Measurements from ENCODE around the gene CYP39A1.
"Not testable (repeated sequence)": the region's sequence is repeated elsewhere in the genome, so short reads cannot be mapped to it uniquely, and the experiment has no call there.

CYP39A1 gene

DNA sequence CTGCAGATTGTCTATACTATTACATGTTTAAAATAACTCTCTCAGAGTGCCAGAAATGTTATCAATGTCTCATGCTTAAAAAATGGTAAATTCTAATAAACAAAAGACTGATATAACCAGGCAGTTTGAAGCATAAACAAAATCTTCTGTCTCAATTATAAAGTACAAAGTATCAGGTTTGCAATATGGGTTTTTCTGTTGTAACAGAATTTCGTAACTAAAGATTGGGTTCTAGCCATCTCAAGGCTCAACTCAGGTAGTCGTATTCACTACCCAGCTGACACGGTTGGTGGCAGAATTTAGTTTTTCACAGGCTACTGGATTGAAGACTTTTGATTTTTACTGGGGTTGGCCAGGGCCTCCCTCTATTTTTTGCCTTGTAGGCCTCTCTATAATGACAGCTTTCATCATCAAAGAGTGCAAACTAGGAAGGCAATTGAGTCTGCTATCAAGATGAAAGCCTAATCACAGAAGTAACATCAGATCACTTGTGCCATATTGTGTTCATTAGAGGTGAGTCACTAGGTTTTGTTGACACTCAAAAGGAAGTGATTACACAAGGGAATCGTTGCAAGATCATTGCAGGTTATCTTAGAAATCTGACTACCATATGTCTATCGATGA, 3.6 kb downstream of the CYP39A1 start:
- DNase-seq, result no peak

DNA sequence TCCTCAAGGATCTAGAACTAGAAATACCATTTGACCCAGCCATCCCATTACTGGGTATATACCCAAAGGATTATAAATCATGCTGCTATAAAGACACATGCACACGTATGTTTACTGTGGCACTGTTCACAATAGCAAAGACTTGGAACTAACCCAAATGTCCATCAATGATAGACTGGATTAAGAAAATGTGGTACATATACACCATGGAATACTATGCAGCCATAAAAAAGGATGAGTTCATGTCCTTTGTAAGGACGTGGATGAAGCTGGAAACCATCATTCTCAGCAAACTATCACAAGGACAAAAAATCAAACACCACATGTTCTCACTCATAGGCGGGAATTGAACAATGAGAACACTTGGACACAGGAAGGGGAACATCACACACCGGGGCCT, 4.5 kb downstream of the CYP39A1 start:
- DNase-seq, result not testable (repeated sequence)

DNA sequence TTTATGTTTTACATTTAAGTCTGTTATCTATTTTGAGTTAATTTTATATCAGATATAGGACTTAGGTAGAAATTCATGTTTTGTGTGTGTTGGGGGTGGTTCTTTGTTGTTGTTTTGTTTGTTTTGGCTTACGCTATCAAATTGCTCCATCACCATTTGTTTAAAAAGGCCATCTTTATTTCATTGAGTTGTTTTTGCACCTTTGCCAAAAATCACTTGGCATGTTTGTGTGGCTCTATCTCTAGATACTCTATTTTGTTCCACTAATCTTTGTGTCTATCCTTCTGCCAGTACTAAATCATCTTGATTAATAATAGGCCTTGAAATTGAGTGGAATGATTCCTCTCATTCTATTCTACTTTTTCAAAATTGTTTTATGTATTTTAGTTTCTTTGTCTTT, 7.4 kb downstream of the CYP39A1 start:
- no peak for DNase-seq

DNA sequence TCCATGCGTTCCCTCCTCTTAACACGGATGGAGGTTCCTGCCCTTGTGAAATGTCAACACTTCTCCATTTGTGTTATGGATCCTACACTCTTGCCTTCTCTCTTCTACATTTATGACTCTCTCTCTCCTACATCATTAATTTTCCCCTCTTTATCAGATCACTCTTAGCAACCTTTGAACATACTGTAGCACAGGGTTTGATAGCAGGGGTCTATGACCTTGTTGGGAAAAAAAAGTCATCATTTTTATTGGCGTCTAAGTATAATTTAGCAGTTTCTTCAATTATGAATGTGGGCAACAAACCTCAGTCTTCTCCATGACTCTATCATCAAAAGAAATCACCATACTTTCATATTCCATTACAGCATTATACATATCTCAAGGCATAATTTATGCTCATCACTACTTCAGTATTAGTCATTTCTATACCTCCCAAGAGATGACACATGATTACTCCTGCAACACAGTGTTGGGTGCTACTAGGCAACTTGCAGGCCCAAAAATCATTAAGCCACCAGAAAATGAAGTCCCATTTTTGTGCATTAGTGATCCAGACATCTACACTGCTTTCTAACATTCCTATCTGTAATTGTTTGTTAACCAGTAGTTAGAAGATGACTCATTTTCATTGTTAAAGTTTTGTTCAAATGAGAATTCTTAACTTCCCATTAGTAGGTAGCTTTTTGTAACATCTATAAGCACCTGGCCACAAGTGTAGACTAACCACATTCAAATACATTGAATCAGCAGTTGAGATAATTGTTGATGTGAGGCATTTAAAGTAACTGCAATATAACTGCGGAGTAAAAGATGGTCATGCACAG, 9.5 kb downstream of the CYP39A1 start:
- DNase-seq, result no peak

DNA sequence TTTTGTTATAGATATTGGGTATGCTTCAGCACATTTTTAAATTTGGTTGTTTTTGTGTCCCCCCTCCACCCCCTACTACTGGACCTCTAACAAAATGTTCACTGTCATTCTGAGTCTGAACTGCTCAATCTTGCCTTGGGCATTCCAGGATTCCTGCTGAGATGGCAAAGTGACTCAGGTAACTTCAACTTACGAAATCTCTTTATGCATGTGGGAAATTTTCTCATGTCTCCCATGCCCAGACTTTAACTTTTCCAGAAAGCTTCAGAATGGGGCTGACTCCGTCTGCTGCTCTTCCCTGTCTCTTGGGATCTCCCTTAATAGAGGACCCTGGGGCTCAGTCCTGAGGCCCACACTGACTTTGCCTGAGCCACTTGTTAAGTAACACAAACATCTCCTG, 14.0 kb downstream of the CYP39A1 start:
- DNase-seq, result no peak

DNA sequence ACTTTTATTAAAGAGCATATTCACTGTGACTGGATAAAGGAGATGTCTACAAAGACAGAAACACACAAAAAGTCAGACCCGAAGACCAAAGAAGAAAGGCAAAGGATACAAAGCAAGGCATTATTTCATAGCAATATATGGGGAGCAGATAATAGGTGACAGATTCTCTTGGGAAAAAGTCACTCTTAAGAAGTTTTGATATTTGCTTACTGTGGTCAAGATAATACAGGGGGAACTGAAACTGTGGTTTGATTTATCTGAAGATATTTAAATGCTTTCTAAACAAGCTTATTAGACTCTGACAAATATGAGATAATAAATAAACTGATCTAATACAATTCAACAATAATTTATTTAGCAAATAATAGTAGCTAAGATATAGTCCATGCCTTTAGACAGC, 14.7 kb downstream of the CYP39A1 start:
- no peak for DNase-seq

DNA sequence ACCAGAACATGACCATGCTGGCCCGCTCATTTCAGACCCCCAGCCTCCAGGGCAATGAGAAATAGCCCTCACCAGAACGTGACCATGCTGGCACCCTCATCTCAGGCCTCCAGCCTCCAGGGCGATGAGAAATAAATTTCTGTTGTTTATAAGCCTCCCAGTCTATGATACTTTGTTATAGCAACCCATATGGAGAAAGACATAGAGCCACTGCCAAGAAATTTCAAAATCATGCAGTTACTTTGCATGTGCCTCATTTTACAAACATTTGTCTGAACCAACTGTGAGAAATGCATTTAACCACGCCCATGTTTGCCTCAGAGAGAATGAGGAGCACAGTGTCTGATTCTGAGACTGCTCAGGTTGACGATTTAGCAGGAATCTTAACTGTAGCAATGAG, 15.5 kb downstream of the CYP39A1 start:
- no peak for DNase-seq

DNA sequence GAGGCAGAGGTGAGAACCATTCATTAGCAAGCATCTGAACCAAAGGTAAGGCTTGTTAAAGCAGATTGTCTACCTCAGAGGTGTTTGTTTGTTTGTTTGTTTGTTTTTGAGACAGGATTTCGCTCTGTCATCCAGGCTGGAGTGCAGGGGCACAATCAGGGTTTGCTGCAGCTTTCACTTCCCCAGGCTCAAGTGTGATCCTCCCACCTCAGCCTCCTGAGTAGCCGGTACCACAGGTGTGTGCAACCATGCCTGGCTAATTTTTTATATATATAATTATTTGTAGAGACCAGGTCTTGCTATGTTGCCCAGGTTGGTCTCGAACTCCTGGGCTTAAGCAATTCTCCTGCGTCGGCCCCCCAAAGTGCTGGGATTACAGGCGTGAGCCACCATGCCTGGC, 17.2 kb downstream of the CYP39A1 start:
- no peak for DNase-seq

DNA sequence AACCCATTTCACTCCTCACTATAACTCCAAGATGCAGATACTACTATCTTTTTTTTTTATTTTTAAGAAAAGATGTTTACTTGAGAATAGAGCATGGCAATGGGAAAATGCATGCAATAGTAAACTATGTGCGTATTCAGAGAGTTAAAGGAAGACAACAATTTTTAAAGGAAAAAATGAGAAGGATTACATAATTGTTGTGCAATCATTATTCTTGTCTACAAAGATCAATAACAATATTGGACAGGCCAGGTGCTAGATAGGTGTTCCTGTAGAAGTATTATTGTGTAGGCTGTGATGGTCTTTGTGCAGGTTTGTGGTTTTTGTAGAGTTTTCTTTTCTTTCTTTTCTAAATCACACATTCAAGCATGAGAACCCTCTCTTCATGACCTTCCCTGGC, 20.6 kb downstream of the CYP39A1 start:
- no peak for DNase-seq

DNA sequence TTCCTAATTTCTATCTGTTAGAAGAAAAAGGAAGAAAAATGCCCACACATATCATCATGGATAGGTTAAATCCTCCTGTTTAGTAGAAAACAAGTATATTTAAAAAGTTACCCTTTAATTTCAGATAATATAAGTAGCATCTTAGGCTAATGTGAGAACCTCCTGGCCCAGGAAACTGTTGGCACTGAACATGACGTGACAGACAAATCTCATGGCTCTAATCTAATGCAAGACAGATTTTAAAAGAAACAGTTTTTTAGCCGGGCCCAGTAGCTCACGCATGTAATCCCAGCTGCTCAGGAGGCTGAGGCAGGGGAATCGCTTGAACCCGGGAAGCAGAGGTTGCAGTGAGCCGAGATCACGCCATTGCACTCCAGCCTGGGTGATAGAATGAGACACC, 22.9 kb downstream of the CYP39A1 start:
- DNase-seq, result no peak

DNA sequence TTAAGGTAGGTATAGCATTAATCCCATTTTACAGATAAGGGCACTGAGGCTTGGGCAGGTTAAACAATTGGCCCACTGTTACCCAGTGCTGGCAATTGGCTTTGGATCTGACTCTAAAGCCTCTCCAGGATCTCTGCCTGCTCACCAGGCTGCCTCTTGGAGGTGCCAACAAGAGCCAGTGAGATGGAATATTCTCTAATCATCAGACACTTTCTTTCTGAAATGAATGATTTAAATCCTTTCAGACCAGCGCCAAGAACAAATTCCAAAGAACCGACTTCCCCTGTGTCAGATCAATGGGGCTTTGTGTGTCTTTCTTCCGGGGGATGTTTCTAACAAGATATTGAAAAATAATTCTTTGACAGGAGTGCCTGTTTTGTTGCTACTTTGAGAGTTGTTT, 23.6 kb downstream of the CYP39A1 start:
- no peak for DNase-seq

DNA sequence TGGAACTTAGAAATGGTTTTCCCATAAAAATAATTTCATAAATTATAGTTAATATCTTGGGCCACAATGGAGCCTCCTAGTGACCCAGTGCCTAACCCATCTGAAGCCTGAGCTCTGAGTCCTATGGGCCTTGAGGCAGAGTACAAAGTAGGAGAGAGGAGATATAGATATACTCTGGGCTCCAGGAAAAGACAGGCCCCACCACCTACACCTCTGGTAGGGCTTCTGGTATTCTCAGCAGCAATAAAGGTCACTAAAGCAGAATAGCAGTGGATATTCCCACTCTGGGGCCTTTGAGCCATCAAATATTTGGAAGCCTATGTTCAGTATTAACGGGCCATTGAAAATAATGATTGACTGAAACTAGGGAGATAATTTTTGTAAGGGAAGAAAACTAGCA, 24.1 kb downstream of the CYP39A1 start:
- no peak for DNase-seq

DNA sequence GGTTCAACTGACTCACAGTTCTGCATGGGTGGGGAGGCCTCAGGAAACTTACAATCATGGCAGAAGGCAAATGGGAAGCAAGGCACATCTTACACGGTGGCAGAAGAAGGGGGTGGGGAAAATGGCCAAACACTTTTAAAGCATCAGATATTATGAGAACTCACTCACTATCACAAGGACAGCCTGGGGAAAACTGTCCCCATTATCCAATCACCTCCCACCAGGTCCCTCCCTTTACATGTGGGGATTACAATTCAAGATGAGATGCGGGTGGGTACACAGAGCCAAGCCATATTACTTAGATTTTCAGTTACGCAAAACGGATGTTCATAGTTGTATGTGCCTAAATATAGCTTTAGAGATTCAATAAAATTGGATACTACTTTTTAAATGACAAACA, 25.6 kb downstream of the CYP39A1 start:
- no peak for DNase-seq

DNA sequence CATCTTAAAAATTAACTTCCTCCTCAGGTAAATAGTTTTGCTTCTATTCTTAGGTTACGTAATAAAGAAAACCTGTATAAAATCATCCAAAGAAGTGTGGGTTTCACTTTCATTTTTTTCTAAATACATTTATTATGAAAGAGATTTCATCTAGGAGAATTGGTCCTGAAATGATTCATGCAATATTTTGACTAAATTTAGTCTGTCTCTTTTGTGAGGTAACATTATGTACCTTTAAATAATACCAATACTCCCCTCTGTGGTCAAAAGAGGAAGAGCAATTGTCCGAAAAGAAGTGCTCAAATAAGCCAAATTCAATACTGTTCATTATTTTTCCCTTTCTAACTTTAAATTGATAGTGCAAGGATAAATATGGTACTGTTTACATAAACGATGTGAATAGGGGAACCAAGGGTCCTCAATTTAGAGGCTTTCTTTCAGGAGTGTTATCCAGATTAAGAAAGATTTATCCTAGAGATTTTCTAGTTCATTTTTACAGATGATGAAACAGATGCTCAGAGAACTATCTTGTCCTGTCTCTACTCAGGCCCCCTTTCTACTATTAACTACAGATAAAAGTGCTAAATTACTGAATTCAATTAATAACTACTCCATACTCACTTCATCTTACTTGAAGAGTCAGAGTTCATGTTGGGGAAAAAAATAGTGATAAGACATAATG, 26.2 kb downstream of the CYP39A1 start:
- DNase-seq, result no peak

DNA sequence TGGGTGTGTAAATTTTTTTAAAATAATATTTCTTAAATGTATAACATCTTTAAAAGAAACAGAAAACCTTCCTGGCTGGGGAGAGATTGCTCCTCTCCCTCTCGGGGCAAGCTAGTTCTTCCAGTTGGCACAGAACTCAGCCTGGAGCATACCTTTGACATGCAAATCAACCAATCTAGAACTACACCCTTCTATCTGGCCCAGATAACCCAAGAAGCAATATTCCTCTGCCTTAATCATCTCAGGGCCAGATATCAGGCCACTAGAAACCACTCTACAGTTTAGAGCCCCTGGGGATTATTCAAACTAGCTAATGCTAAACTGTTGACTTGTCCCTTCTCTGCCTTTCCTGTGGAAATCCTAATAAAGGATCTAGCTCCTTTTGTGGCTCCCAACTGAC, 33.9 kb downstream of the CYP39A1 start:
- DNase-seq, result no peak

DNA sequence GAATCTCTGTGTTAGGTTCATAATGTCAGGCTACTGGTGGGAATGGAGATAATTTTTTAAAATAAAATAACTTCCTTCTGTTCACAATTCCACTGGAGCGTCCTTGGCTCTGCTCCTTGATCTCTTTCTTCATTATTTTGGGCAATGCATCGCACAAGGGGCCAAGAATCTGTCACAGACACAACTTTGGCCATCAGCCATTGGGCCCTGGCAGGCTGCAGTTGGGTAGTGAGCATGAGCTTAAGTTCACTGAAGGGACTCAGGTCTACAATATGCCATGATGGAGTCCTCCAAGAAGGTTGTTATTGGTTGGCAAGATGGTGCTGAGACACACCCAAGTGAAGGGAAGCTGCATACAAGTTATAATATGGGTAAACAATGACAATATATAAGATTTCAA, 40.0 kb downstream of the CYP39A1 start:
- DNase-seq, result no peak

DNA sequence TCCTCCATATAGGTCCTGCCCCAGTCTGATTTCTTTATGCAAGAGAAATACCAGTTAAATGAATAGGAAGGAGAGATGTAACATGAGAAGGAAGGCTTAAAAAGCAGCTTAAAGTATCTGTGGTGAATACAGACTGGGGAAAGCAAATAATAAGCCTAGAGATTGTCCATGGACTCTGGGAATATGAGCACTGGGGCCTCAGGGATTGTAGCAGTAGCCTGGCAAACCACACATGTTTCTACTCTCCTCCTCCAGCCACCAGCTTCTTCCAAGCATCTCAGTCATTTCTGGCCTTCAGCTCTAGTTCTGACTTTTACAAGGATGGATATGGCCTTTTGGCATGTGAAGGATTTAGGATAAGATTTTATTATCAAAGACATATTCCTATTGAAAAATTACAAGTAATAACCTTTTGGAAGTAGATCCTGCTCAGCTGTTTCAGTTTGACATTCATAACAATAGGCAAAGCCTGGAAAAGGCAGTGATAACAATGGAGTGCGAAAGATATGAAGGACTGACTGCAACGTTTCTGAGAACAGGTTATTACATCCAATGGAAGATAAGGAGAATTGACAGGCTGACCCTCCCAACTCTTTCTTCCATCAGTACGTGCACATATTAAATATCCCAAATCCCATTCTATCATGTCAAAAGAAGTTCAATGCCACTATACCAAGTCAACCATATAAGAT, 41.6 kb downstream of the CYP39A1 start:
- DNase-seq, result no peak

DNA sequence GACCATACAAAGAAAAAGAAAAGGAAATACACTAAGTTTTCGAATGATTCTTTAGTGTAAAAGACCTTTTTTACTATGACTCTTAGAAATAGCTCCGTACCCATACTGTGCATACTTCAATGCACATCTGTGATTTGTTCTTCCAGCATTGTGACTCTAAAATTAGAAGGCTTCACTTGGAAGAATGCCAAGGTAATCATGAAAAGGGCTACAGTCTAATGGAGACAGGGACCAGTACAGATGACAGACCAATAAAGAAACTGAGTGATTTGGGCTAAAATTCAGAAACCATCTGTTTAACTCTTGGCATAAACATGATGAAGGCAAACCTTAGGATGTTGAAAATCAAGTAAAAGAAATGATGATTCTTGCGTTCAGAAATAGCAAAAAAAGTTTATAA, 46.3 kb downstream of the CYP39A1 start:
- no peak for DNase-seq

DNA sequence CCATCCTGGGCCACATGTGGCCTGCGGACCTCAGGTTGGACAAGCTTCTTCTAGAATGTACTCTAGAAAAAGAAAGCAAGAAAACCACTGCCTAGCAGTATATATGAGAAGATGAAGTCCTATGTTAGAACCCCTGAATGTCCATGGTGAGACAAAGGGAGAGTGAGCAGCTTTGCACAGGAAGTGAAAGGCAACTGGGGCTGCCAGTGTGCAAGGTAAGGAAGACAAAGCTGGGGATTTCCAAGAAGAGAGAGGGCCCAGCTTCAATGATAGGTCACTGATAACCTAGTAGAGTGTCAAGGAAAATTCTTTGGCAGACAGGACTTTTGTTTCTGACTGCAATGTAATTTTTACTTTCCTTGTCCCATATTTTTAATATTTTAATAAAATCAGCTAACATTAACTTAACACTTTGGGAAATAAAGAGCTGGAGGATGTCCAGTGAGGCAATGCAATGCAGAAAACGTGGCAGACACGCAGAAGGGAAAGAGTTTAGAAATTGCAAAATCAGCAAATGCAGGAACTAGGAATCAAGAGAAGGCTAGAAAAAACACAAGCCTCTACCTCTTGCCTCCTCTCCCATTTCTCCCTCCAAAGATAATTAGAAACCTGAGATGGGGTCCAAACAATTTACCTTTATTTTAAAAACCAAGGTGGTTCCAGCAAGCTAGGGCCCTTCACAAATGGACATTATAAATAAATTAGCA, 47.4 kb downstream of the CYP39A1 start:
- no peak for DNase-seq

DNA sequence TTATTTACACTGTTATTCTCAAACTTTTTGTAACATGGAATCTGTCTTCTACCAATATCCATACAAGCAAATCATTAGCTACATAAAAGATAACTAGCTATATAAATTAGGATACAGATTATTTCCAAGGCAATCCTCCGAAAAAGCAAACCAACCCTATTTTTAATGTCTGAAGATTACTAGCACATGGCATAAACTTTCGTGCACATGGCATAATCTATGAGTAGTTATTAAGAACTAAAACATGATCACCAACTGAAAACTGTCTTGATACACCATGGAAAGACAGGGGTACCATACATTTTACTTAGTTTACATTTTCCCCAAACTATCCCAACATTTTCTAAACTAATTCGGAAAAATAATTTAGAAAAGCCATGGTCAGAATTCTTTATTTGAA, 54.4 kb downstream of the CYP39A1 start:
- no peak for DNase-seq

DNA sequence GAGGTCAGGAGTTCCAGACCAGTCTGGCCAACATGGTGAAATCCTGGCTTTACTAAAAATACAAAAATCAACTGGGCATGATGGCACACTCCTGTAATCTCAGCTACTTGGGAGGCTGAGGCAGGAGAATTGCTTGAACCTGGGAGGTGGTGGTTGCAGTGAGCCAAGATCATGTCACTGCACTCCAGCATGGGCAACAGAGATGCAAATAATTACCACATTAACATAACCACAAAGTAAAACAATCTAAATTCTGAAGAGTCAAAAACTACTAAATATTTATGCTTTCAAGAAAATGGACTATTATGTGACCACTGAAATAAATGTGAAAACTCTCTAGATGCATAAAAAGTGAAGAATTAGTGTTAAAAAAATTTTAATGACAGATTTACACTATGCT, 59.9 kb downstream of the CYP39A1 start:
- no peak for DNase-seq

DNA sequence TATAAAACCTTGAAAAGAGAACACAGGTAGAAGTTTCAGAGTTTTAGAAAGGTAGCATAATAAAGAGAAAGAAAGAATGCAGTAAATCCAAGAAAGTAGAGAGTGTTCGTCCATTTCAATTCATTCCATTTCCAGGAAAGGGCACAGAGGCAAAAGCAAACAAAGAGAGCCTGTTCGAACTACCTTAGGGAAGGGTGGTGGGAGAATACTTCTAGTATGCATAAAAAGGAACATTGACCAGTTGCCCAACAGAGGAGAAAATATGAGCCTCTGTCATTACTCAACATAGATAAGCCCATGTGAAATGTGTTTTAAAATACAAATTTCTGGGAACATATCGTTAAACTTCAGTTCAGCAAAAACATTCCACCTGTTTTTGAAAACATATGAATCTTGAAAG, 60.6 kb downstream of the CYP39A1 start:
- no peak for DNase-seq

DNA sequence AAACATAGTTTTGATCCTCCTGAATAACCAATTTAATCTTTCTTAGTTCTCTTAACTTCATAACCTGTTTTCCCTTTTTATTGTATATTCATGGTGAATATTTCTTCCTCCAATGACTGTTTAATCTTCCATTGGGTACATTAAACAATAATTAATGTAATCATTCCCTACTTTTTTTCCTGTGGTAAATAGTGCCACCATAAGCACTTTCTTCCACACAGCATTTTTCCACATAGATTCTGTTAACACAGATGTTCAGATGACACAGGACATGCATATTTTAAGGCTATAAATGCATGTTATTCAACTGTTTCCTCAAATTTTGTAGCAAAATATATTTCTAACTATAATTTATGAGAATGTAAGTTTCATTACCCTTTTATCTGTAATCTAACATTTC, 61.9 kb downstream of the CYP39A1 start:
- no peak for DNase-seq

Data from activated CD4-positive, alpha-beta T cell treated with anti-CD3 and anti-CD28 coated beads, Interleukin-2, amount 50 U/mL, for 4 hours (primary cell).